IMR-90 (cell line): ENCODE data around the gene EDNRB. TPM values are rescaled to one million over a fixed set of nuclear protein-coding genes. Genes with fewer than 3 reads are reported as not detected.

Experiments
- ATAC-seq: fragments of 200-7000 bp; cut with Tn5 transposase; 2 replicates; pipeline ENCODE4 v1.9.1; 2020; ENCODE audit warnings: low read depth, mild to moderate bottlenecking, moderate library complexity
- BruUV-seq: library from RNA; stranded (reverse); fragments of 400-500 nt; replicated peaks from 2 replicates; lab custom pipeline; 2021; lab: Mats Ljungman, UMichigan
- CTCF ChIA-PET: fragments of 300-600 bp; formaldehyde crosslinking; extraction: SDS; loops from one replicate; lab custom pipeline; 2021; ENCODE audit warnings: antibody characterized with exemption; lab: Yijun Ruan, JAX
- POLR2A ChIA-PET: fragments of 300-600 bp; sonication (Branson Sonifier 250); formaldehyde crosslinking; loops from one replicate; lab custom pipeline; 2022; ENCODE audit warnings: antibody characterized with exemption; ENCODE audit not compliant: unreplicated experiment; lab: Charles Lee
- DNase-seq: peaks from one replicate; pipeline ENCODE4 v3.0.0; 2013
- H2AFZ ChIP-seq: replicated peaks from 2 replicates; pipeline ENCODE3; 2013; ENCODE audit warnings: low read length, mild to moderate bottlenecking; ENCODE audit not compliant: poor library complexity
- H2AK5ac ChIP-seq: 2 replicates; pipeline ENCODE4 v1.6.1; 2013; ENCODE audit warnings: low read depth, low read length, inconsistent platforms
- H2AK9ac ChIP-seq: replicated peaks from 2 replicates; pipeline ENCODE3; 2013; ENCODE audit warnings: mild to moderate bottlenecking, low read depth, low read length, moderate library complexity; ENCODE audit not compliant: poor library complexity
- H2BK120ac ChIP-seq: 2 replicates; pipeline ENCODE4 v1.6.1; 2013; ENCODE audit warnings: low read depth, low read length, inconsistent platforms
- H2BK15ac ChIP-seq: 3 replicates; pipeline ENCODE4 v1.6.1; 2013; ENCODE audit warnings: low read depth, low read length, inconsistent platforms
- H2BK20ac ChIP-seq: 2 replicates; pipeline ENCODE4 v1.6.1; 2013; ENCODE audit warnings: low read depth, mild to moderate bottlenecking, inconsistent platforms, low read length, moderate library complexity
- H2BK5ac ChIP-seq: 2 replicates; pipeline ENCODE4 v1.6.1; 2013; ENCODE audit warnings: mild to moderate bottlenecking, low read depth, low read length, inconsistent platforms; ENCODE audit not compliant: poor library complexity, severe bottlenecking
- H3K14ac ChIP-seq: replicated peaks from 2 replicates; pipeline ENCODE4 v1.6.1; 2013; ENCODE audit warnings: low read depth, low read length, inconsistent platforms
- H3K18ac ChIP-seq: 2 replicates; pipeline ENCODE4 v1.6.1; 2013; ENCODE audit warnings: low read depth, low read length, control low read depth
- H3K23ac ChIP-seq: 2 replicates; pipeline ENCODE4 v1.6.1; 2013; ENCODE audit warnings: low read depth, low read length, inconsistent platforms
- H3K27ac ChIP-seq: 2 replicates; pipeline ENCODE4 v1.5.1; 2013; ENCODE audit warnings: mild to moderate bottlenecking, control low read depth, low read length; ENCODE audit not compliant: insufficient read depth
- H3K27me3 ChIP-seq: 2 replicates; pipeline ENCODE4 v1.6.1; 2013; ENCODE audit warnings: low read length; ENCODE audit not compliant: control insufficient read depth, insufficient read depth
- H3K36me3 ChIP-seq: 2 replicates; pipeline ENCODE4 v1.6.1; 2013; ENCODE audit warnings: low read length, mixed read lengths; ENCODE audit not compliant: control insufficient read depth, insufficient read depth
- H3K4ac ChIP-seq: 2 replicates; pipeline ENCODE4 v1.6.1; 2013; ENCODE audit warnings: low read depth, low read length, inconsistent platforms
- H3K4me1 ChIP-seq: 2 replicates; pipeline ENCODE4 v1.6.1; 2013; ENCODE audit warnings: low read length, mixed read lengths; ENCODE audit not compliant: control insufficient read depth, insufficient read depth
- H3K4me2 ChIP-seq: 2 replicates; pipeline ENCODE4 v1.6.1; 2013; ENCODE audit warnings: low read depth, mild to moderate bottlenecking, control low read depth, low read length, moderate library complexity
- H3K4me3 ChIP-seq: 2 replicates; pipeline ENCODE4 v1.5.1; 2013; ENCODE audit warnings: low read depth, mild to moderate bottlenecking, control low read depth, low read length, moderate library complexity; ENCODE audit not compliant: insufficient read depth
- H3K56ac ChIP-seq: 2 replicates; pipeline ENCODE4 v1.6.1; 2013; ENCODE audit warnings: low read length, inconsistent platforms; ENCODE audit not compliant: insufficient read depth; ENCODE audit errors: extremely low read depth
- H3K79me1 ChIP-seq, 2 experiments: 2 replicates each; pipeline ENCODE4 v1.6.1; 2013; ENCODE audit warnings: low read length in 2 of 2, inconsistent platforms in 1 of 2, low read depth in 1 of 2
- H3K9ac ChIP-seq: 2 replicates; pipeline ENCODE4 v1.6.1; 2013; ENCODE audit warnings: low read depth, low read length, control low read depth
- H3K9me1 ChIP-seq: 2 replicates; pipeline ENCODE4 v1.6.1; 2013; ENCODE audit warnings: low read length, inconsistent platforms; ENCODE audit not compliant: insufficient read depth
- H3K9me3 ChIP-seq: 2 replicates; pipeline ENCODE4 v1.6.1; 2013; ENCODE audit warnings: low read length; ENCODE audit not compliant: control insufficient read depth, insufficient read depth
- H4K20me1 ChIP-seq: 2 replicates; pipeline ENCODE4 v1.6.1; 2013; ENCODE audit warnings: low read length, inconsistent platforms; ENCODE audit not compliant: insufficient read depth
- H4K5ac ChIP-seq: 2 replicates; pipeline ENCODE4 v1.6.1; 2013; ENCODE audit warnings: mild to moderate bottlenecking, low read depth, low read length, control low read depth
- H4K8ac ChIP-seq, 2 experiments: 2 replicates each; pipeline ENCODE4 v1.6.1; 2013; ENCODE audit warnings: low read depth in 2 of 2, low read length in 2 of 2, control low read depth in 1 of 2, inconsistent platforms in 1 of 2
- H4K91ac ChIP-seq: 2 replicates; pipeline ENCODE4 v1.6.1; 2013; ENCODE audit warnings: low read depth, low read length, inconsistent platforms; ENCODE audit not compliant: insufficient read depth
- BHLHE40 ChIP-seq: fragments of 150-350 bp; IDR thresholded peaks from 2 replicates; pipeline ENCODE4 v1.6.1; 2016; ENCODE audit warnings: mild to moderate bottlenecking, low read depth, low read length
- FOS ChIP-seq: fragments of 150-350 bp; IDR thresholded peaks from 2 replicates; pipeline ENCODE4 v1.6.1; 2016; ENCODE audit warnings: low read depth, low read length
- MAFK ChIP-seq: IDR thresholded peaks from 2 replicates; pipeline ENCODE4 v1.6.1; 2012; ENCODE audit warnings: low read depth, low read length, improper control_type of control experiment
- MAZ ChIP-seq: IDR thresholded peaks from 2 replicates; pipeline ENCODE4 v1.6.1; 2012; ENCODE audit warnings: low read depth, mild to moderate bottlenecking, low read length, improper control_type of control experiment, moderate library complexity, borderline replicate concordance
- NFE2L2 ChIP-seq: fragments of 150-350 bp; IDR thresholded peaks from 2 replicates; pipeline ENCODE4 v1.6.1; 2016; ENCODE audit warnings: low read depth, mild to moderate bottlenecking, low read length
- SMC3 ChIP-seq: fragments of 150-350 bp; IDR thresholded peaks from 2 replicates; pipeline ENCODE4 v1.6.1; 2016; ENCODE audit warnings: low read depth, mild to moderate bottlenecking, antibody characterized with exemption, low read length, moderate library complexity
- WGBS, 2 experiments: methylation state at CpG; one replicate each; pipeline versions ENCODE4 v1.1.5 to v1.1.7; 2013; ENCODE audit warnings: missing lambda C conversion rate in 2 of 2; ENCODE audit not compliant: insufficient read length in 1 of 2; ENCODE audit errors: extremely low coverage in 2 of 2; 5-methylcytosine and 5-hydroxymethylcytosine counted together
- dilution Hi-C: fragments of 300-500 bp; cut with HindIII; formaldehyde crosslinking; loops from one replicate; pipeline ENCODE4 v1.14.3; 2018; ENCODE audit warnings: low sequenced_read_pairs; ENCODE audit not compliant: unreplicated experiment
- in situ Hi-C: fragments of 300-500 bp; cut with MboI; formaldehyde crosslinking; loops from 3 replicates; pipeline ENCODE4 v1.14.3; 2019; ENCODE audit warnings: low sequenced_read_pairs, inconsistent platforms, mixed read lengths
- intact Hi-C: fragments of 100-400 bp; cut with micrococcal nuclease; formaldehyde crosslinking; loops from 2 replicates; pipeline ENCODE4 v1.10.0; 2022
- polyA plus RNA-seq, 3 experiments: library from polyadenylated mRNA; depleted of rRNA; stranded (reverse); fragments of >200 nt; gene quantifications; 2 replicates each; pipeline ENCODE4 v1.2.3, GENCODE V29; 2012; ENCODE audit warnings: low replicate concordance in 1 of 3
- total RNA-seq: library from RNA; depleted of rRNA; stranded (reverse); fragments of >200 nt; gene quantifications from 2 replicates; pipeline ENCODE4 v1.2.3, GENCODE V29; 2012

The EDNRB gene
- total and polyA plus RNA-seq, 2 of the 4 experiments (the other 2 are of a cell fraction), result under 0.01 to 0.09 TPM

DNA sequence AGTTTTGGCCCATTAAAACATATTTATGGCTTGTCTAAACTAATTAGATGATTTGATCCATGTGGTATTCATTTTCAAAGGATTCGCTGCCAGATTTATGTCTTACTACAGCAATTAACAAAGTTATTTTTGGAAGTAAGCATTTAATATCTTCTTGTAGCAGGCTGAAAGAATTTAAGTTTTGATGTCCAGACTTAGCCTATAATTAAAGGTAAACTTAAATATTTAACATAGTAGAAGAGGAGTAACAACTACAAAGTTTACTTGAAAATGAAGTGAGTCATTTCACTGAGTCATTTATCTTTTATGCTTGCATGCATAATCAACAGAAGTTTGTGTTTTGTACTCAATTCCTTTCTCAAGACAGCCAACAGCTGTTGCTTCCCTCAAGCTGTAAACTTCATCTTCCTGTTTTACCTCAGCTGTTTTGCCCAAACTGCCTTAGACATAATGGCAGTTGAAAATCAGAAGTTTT is 58.1 kb downstream of the EDNRB start:
- H3K14ac ChIP-seq, result no peak overlapping the region
- no peak overlapping the region; the same call in 1 of the 2 replicates for H3K27ac ChIP-seq
- peak overlapping the region; percentile 37; the same call in 1 of the 2 replicates for H2AK5ac ChIP-seq
- no TSS peak for BruUV-seq
- H2BK20ac ChIP-seq, result peak overlapping the region; percentile 83; the same call in 1 of the 2 replicates
- peak overlapping the region; percentile 90 for H2BK120ac ChIP-seq
- H2BK15ac ChIP-seq, result no peak overlapping the region
- peak overlapping the region; percentile 23; the same call in 1 of the 2 replicates for H3K4ac ChIP-seq
- H3K4me3 ChIP-seq, result no peak overlapping the region
- no peaks in the 10 kb centered on the region for H3K79me1 ChIP-seq
- intact Hi-C loops, result loop anchor here (5.0 kb wide), 1 partner anchor 57 kb away; the partner anchor contains the start of gene EDNRB
- H3K4me1 ChIP-seq, result peaks cover 14% of the 10 kb centered on the region
- peak overlapping the region; percentile 95 for H2BK5ac ChIP-seq
- no peak overlapping the region for H3K9ac ChIP-seq
- H3K9me3 ChIP-seq, result no peaks in the 10 kb centered on the region
- dilution Hi-C loops, result no loop called here
- no peaks in the 10 kb centered on the region for H3K27me3 ChIP-seq
- H3K36me3 ChIP-seq, result no peaks in the 10 kb centered on the region
- CTCF ChIA-PET, result no interaction called here
- in situ Hi-C loops, result no loop called here
- ATAC-seq, result peak; percentile 75
- H3K56ac ChIP-seq, result peak overlapping the region; percentile 73
- WGBS, 2 experiments, result no CpG with 5 or more reads among the region's 1 CpG
- H4K5ac ChIP-seq, result no peak overlapping the region; the same call in 1 of the 2 replicates
- H4K91ac ChIP-seq, result 0 out of 2 replicates have a peak overlapping the region, but pooled peaks have one; percentile 63
- H3K4me2 ChIP-seq, result no peak overlapping the region
- TF ChIP-seq BHLHE40 (no peak), SMC3 (no peak), NFE2L2 (no peak), FOS (peak; percentile 81; the same call in 1 of the 2 replicates), MAFK (peak; percentile 42), MAZ (no peak)
- no peak overlapping the region for H3K23ac ChIP-seq
- DNase-seq, result peak; percentile 93
- peaks cover 2% of the 10 kb centered on the region for H3K9me1 ChIP-seq
- H4K20me1 ChIP-seq, result no peaks in the 10 kb centered on the region
- no peak overlapping the region for H2AK9ac ChIP-seq
- peak overlapping the region; percentile 75; the same call in 1 of the 2 replicates for H3K18ac ChIP-seq
- no peak overlapping the region for H2AFZ ChIP-seq
- H4K8ac ChIP-seq, result peak overlapping the region in 1 of 2 experiments; percentile 78; a peak in 2 of 4 replicates
- POLR2A ChIA-PET, result no interaction called here
